Gastroesophageal sphincter (tissue), 3 donors: ENCODE measurements around the gene CTDSP1.

Experiments used
- CTCF ChIP-seq, 4 experiments: fragments of 200-600 bp in 2 of 4; fragments of 450-650 bp in 2 of 4; sonication (generic) in 1 of 4; IDR thresholded peaks; one replicate each; pipeline ENCODE4 v1.5.1; 2017 to 2019; ENCODE audit warnings: antibody characterized with exemption in 4 of 4, mild to moderate bottlenecking in 2 of 4, moderate library complexity in 2 of 4
- POLR2A ChIP-seq, 2 donors: fragments of 450-650 bp; IDR thresholded peaks; one replicate each; pipeline ENCODE4 v1.6.1; 2017; ENCODE audit warnings: antibody characterized with exemption in 2 of 2, mild to moderate bottlenecking in 2 of 2, moderate library complexity in 1 of 2

GRCh38 chr2:218364196-218364595, 35.5 kb upstream of the CTDSP1 start:
- TF ChIP-seq CTCF (IDR thresholded peaks at IDR 0.05) (no peak), POLR2A (IDR thresholded peaks at IDR 0.05) (no peak)
